Left ventricle myocardium inferior (tissue), 1 donor: ENCODE data around the gene PARD6G. TPM values are rescaled to one million over a fixed set of nuclear protein-coding genes. Genes with fewer than 3 reads are reported as not detected.
A peak's percentile ranks its signal among the peaks of the same experiment; 100 is the strongest.

Experiments used
- DNase-seq: peaks from one replicate; pipeline ENCODE4 v3.0.0-alpha.2; 2020
- H3K27ac ChIP-seq: fragments of 200-600 bp; replicated peaks from 2 replicates; pipeline ENCODE4 v1.8.0; 2021
- H3K27me3 ChIP-seq: fragments of 200-600 bp; 2 replicates; pipeline ENCODE4 v1.8.0; 2021; ENCODE audit warnings: low read depth
- H3K36me3 ChIP-seq: fragments of 200-600 bp; 2 replicates; pipeline ENCODE4 v1.8.0; 2021
- H3K4me1 ChIP-seq: fragments of 200-600 bp; 2 replicates; pipeline ENCODE4 v1.8.0; 2021
- H3K4me3 ChIP-seq: fragments of 200-600 bp; 2 replicates; pipeline ENCODE4 v1.8.0; 2021; ENCODE audit warnings: mild to moderate bottlenecking, moderate library complexity
- H3K9me3 ChIP-seq: fragments of 200-600 bp; replicated peaks from 2 replicates; pipeline ENCODE4 v1.8.0; 2021
- CTCF ChIP-seq: fragments of 200-600 bp; IDR thresholded peaks from 2 replicates; pipeline ENCODE4 v1.8.0; 2021; ENCODE audit warnings: antibody characterized with exemption, mild to moderate bottlenecking, borderline replicate concordance
- intact Hi-C: fragments of 100-400 bp; cut with micrococcal nuclease; formaldehyde crosslinking; loops from one replicate; pipeline ENCODE4 v1.11.0; 2022
- total RNA-seq: library from RNA; stranded (reverse); fragmentation: NEBNext Ultra II Directional; extraction: Animal tissue kit (Norgen Biotek cat#: 25700); gene quantifications from one replicate; pipeline ENCODE4 v1.2.1, GENCODE V29; 2021
- donor health status: DM: no; HTN: yes; CAD: no; lungs with severe emphysema.

The PARD6G gene
- total RNA-seq, 1 donor from 2014 or later: 2.0 TPM

- peak; percentile 35 for TF ChIP-seq CTCF
- intact Hi-C loops: no loop called here
- Histone ChIP-seq H3K27ac (no peak overlapping the region), H3K27me3 (no peaks in the 10 kb centered on the region), H3K4me3 (no peak overlapping the region), H3K36me3 (no peaks in the 10 kb centered on the region), H3K9me3 (no peaks in the 10 kb centered on the region), H3K4me1 (no peaks in the 10 kb centered on the region)
- DNase-seq: no peak
Observed at GRCh38 chr18:80154293-80154692, 93.0 kb downstream of the PARD6G start.

- TF ChIP-seq CTCF: no peak
- Histone ChIP-seq H3K27me3 (no peaks in the 10 kb centered on the region), H3K9me3 (no peaks in the 10 kb centered on the region), H3K4me3 (no peak overlapping the region), H3K27ac (no peak overlapping the region), H3K36me3 (peaks cover 3% of the 10 kb centered on the region), H3K4me1 (peaks cover 16% of the 10 kb centered on the region)
- intact Hi-C loops: no loop called here
- no peak for DNase-seq
Observed at GRCh38 chr18:80149667-80150066, 97.6 kb downstream of the PARD6G start.

- intact Hi-C loops: no loop called here
Observed at GRCh38 chr18:80148326-80149199, 98.8 kb downstream of the PARD6G start.

GRCh38 chr18:80147418-80148325 lies 99.6 kb downstream of the PARD6G start:
- DNase-seq: peak; percentile 77
- intact Hi-C loops: no loop called here
- H3K9me3 ChIP-seq: no peaks in the 10 kb centered on the region
- H3K27ac ChIP-seq: no peak overlapping the region
- peak overlapping the region; percentile 68 for H3K4me3 ChIP-seq
- peaks cover 3% of the 10 kb centered on the region for H3K36me3 ChIP-seq
- no peak for TF ChIP-seq CTCF
- H3K4me1 ChIP-seq: peaks cover 16% of the 10 kb centered on the region
- no peaks in the 10 kb centered on the region for H3K27me3 ChIP-seq

More at GRCh38 chr18:80148326-80149199, 98.8 kb downstream of the PARD6G start:
- Histone ChIP-seq H3K9me3 (no peaks in the 10 kb centered on the region), H3K4me1 (peaks cover 16% of the 10 kb centered on the region), H3K4me3 (peak overlapping the region; percentile 68), H3K27me3 (no peaks in the 10 kb centered on the region), H3K36me3 (peaks cover 3% of the 10 kb centered on the region), H3K27ac (no peak overlapping the region)
- no peak for DNase-seq
- no peak for TF ChIP-seq CTCF

- intact Hi-C loops: no loop called here
- DNase-seq: no peak
- peak overlapping the region; percentile 68 for H3K4me3 ChIP-seq
- no peaks in the 10 kb centered on the region for H3K9me3 ChIP-seq
- TF ChIP-seq CTCF: no peak
- no peak overlapping the region for H3K27ac ChIP-seq
- no peaks in the 10 kb centered on the region for H3K27me3 ChIP-seq
- H3K4me1 ChIP-seq: peaks cover 16% of the 10 kb centered on the region
- H3K36me3 ChIP-seq: peaks cover 3% of the 10 kb centered on the region
Observed at GRCh38 chr18:80147037-80147417, 100.3 kb downstream of the PARD6G start.
